ENCODE data around the gene JAG2. TPM values are rescaled to one million over a fixed set of nuclear protein-coding genes. Genes with fewer than 3 reads are reported as not detected.

JAG2 gene
- total RNA-seq (2012; rRNA removed): 0.18 and 0.28 TPM in 2 replicates
- 0.20 and 0.58 TPM in 2 replicates for polyA plus RNA-seq (2012; rRNA removed)
- 0.25 and 0.58 TPM in 2 replicates for polyA plus RNA-seq (2012; cell fraction: cytosol; rRNA removed)
- 3.9 and 5.8 TPM in 2 replicates for polyA plus RNA-seq (2012; cell fraction: nucleus; rRNA removed; ENCODE audit: low replicate concordance)
- Bru-seq, nascent RNA: percentile 14 among the genes with signal in this experiment
- BruChase-seq, experiment 1, labeled RNA remaining after a 6-hour chase: percentile 30 among the genes with signal in this experiment
- percentile 31 among the genes with signal in this experiment for BruChase-seq, experiment 2, labeled RNA remaining after a 2-hour chase
- long read RNA-seq, full-length matches to known transcripts: 1 of 2 reads
- long read RNA-seq, partial matches to known transcripts: 1 of 2 reads
- long read RNA-seq, other reads (novel, unspliced or antisense): 0 of 2 reads

DNA sequence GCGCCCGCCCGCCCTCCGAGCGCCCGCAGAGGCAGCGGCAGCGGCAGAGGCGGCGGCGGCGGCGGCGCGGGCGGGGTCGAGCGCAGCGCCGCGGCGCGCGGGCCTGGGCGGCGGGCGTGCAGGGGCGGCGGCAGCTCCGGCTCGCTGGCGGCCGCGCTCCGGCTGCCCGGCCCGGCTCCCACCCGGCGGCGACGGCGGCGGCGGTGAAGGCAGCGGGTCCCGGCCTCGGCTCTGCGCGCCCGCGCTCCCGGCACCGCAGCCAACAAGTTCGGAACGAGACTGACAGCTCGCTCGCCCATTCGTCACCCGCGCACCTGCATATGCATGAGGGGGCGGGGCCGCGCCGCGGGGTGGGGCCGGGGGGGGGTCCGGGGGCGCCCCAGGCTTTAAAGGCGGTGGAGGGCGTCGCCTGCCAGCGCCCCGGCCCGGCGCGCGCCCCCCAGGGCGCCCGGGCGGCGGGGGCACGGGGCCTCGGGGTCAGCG lies at the start of gene JAG2:
Gene JAG2, minus strand, starts transcription at position 281 of the 483 bp plus-strand sequence. CDS start 356 bp downstream, outside the sequence.
- no TSS peak for BruUV-seq (replicated peaks)
- Histone ChIP-seq H3K4me1 (ENCODE audit: control insufficient read depth, insufficient read depth, low read length) (peaks cover 3% of the 10 kb centered on the region; the same call in 1 of the 2 replicates), H3K4ac (ENCODE audit: low read depth, low read length) (no peak within 1 kb of the TSS), H3K4me2 (ENCODE audit: low read depth, low read length) (peak within 1 kb of the TSS; percentile 66; the same call in 1 of the 2 replicates), H3K56ac (ENCODE audit: extremely low read depth, insufficient read depth, low read length) (no peak within 1 kb of the TSS), H3K79me1 (ENCODE audit: low read depth in 1 of 2, low read length in 2 of 2) (no peaks in the 10 kb centered on the region), H2AK5ac (ENCODE audit: low read depth, low read length) (no peak within 1 kb of the TSS), H4K8ac (ENCODE audit: low read depth in 2 of 2, low read length in 2 of 2) (no peak within 1 kb of the TSS), H3K18ac (ENCODE audit: low read depth, low read length) (no peak within 1 kb of the TSS), H3K9ac (ENCODE audit: low read depth, low read length) (no peak within 1 kb of the TSS), H4K91ac (ENCODE audit: insufficient read depth, low read depth, low read length) (no peak within 1 kb of the TSS), H2BK15ac (ENCODE audit: low read depth, low read length) (no peak within 1 kb of the TSS), H3K23ac (ENCODE audit: low read depth, low read length) (no peak within 1 kb of the TSS), H2BK20ac (ENCODE audit: low read depth, low read length) (no peak within 1 kb of the TSS), H3K27me3 (ENCODE audit: control insufficient read depth, insufficient read depth, low read length) (peaks cover 52% of the 10 kb centered on the region), H4K5ac (ENCODE audit: low read depth, low read length) (no peak within 1 kb of the TSS), H3K9me1 (ENCODE audit: insufficient read depth, low read length) (no peaks in the 10 kb centered on the region), H3K9me3 (ENCODE audit: control insufficient read depth, insufficient read depth, low read length) (no peaks in the 10 kb centered on the region), H4K20me1 (ENCODE audit: insufficient read depth, low read length) (no peaks in the 10 kb centered on the region), H2BK120ac (ENCODE audit: low read depth, low read length) (no peak within 1 kb of the TSS), H2BK5ac (ENCODE audit: low read depth, low read length, poor library complexity, severe bottlenecking) (no peak within 1 kb of the TSS), H3K27ac (ENCODE audit: insufficient read depth, low read length) (no peak within 1 kb of the TSS), H2AK9ac (replicated peaks; ENCODE audit: low read depth, low read length, poor library complexity) (peak within 1 kb of the TSS; percentile 72), H3K36me3 (ENCODE audit: control insufficient read depth, insufficient read depth, low read length) (no peaks in the 10 kb centered on the region), H2AFZ (replicated peaks; ENCODE audit: low read length, poor library complexity) (peak within 1 kb of the TSS; percentile 76), H3K4me3 (ENCODE audit: insufficient read depth, low read depth, low read length) (peak within 1 kb of the TSS; percentile 32), H3K14ac (replicated peaks; ENCODE audit: low read depth, low read length) (no peak within 1 kb of the TSS)
- WGBS, 2 experiments (ENCODE audit: extremely low coverage in 2 of 2, insufficient read length in 1 of 2): 1% methylated on average over 27 of the region's 84 CpGs; no CpG with 5 or more reads in 1 of the 2 experiments
- intact Hi-C loops (cut with micrococcal nuclease) (no loop called here), in situ Hi-C loops (cut with MboI; ENCODE audit: low sequenced_read_pairs) (no loop called here), dilution Hi-C loops (cut with HindIII; ENCODE audit: low sequenced_read_pairs, unreplicated experiment) (no loop called here)
- ATAC-seq (ENCODE audit: low read depth) (peak; percentile 54), DNase-seq (no peak)
- ChIA-PET POLR2A (ENCODE audit: unreplicated experiment) (no interaction called here), CTCF (no interaction called here)
- TF ChIP-seq, protein P1, sequence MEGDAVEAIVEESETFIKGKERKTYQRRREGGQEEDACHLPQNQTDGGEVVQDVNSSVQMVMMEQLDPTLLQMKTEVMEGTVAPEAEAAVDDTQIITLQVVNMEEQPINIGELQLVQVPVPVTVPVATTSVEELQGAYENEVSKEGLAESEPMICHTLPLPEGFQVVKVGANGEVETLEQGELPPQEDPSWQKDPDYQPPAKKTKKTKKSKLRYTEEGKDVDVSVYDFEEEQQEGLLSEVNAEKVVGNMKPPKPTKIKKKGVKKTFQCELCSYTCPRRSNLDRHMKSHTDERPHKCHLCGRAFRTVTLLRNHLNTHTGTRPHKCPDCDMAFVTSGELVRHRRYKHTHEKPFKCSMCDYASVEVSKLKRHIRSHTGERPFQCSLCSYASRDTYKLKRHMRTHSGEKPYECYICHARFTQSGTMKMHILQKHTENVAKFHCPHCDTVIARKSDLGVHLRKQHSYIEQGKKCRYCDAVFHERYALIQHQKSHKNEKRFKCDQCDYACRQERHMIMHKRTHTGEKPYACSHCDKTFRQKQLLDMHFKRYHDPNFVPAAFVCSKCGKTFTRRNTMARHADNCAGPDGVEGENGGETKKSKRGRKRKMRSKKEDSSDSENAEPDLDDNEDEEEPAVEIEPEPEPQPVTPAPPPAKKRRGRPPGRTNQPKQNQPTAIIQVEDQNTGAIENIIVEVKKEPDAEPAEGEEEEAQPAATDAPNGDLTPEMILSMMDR (conservative IDR thresholded peaks at IDR 0.05; ENCODE audit: low read depth, low read length): no peak
- no peak for TF ChIP-seq BHLHE40 (IDR thresholded peaks at IDR 0.05; ENCODE audit: low read depth, low read length)
- TF ChIP-seq, protein P2, sequence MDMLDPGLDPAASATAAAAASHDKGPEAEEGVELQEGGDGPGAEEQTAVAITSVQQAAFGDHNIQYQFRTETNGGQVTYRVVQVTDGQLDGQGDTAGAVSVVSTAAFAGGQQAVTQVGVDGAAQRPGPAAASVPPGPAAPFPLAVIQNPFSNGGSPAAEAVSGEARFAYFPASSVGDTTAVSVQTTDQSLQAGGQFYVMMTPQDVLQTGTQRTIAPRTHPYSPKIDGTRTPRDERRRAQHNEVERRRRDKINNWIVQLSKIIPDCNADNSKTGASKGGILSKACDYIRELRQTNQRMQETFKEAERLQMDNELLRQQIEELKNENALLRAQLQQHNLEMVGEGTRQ (IDR thresholded peaks at IDR 0.05; ENCODE audit: low read depth, low read length): no peak
- no peak for TF ChIP-seq MXI1 (IDR thresholded peaks at IDR 0.05; ENCODE audit: borderline replicate concordance, low read depth, low read length)
- no peak for TF ChIP-seq MAFK (IDR thresholded peaks at IDR 0.05; ENCODE audit: low read depth, low read length)
- no peak for TF ChIP-seq CHD1 (IDR thresholded peaks at IDR 0.05; ENCODE audit: low read depth, low read length)
- TF ChIP-seq CEBPB (IDR thresholded peaks at IDR 0.05; ENCODE audit: low read depth, low read length): no peak
- no peak for TF ChIP-seq FOS (IDR thresholded peaks at IDR 0.05; ENCODE audit: low read depth, low read length)
- TF ChIP-seq NFE2L2 (IDR thresholded peaks at IDR 0.05; ENCODE audit: low read depth, low read length): no peak
- no peak for TF ChIP-seq RCOR1 (IDR thresholded peaks at IDR 0.05; ENCODE audit: insufficient replicate concordance, low read length)
- TF ChIP-seq MAZ (IDR thresholded peaks at IDR 0.05; ENCODE audit: borderline replicate concordance, low read depth, low read length): no peak
- no peak for TF ChIP-seq POLR2A (IDR thresholded peaks at IDR 0.05; ENCODE audit: low read depth, low read length)
- TF ChIP-seq, protein P3, sequence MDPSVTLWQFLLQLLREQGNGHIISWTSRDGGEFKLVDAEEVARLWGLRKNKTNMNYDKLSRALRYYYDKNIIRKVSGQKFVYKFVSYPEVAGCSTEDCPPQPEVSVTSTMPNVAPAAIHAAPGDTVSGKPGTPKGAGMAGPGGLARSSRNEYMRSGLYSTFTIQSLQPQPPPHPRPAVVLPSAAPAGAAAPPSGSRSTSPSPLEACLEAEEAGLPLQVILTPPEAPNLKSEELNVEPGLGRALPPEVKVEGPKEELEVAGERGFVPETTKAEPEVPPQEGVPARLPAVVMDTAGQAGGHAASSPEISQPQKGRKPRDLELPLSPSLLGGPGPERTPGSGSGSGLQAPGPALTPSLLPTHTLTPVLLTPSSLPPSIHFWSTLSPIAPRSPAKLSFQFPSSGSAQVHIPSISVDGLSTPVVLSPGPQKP (IDR thresholded peaks at IDR 0.05; ENCODE audit: borderline replicate concordance, low read depth, low read length): no peak
- TF ChIP-seq RFX5 (IDR thresholded peaks at IDR 0.05; ENCODE audit: low read depth, low read length): no peak
- TF ChIP-seq RAD21 (IDR thresholded peaks at IDR 0.05; ENCODE audit: low read length): no peak

Data from IMR-90 (cell line).